Fibroblast of lung (primary cell): ENCODE data around the gene PRDX1. TPM values are rescaled to one million over a fixed set of nuclear protein-coding genes. Genes with fewer than 3 reads are reported as not detected.

ENCODE experiments used
- DNase-seq, 2 donors: peaks; one replicate each; pipeline versions ENCODE4 v3.0.0 to v3.0.0-alpha.2; 2010; ENCODE audit warnings: low read depth in 2 of 2
- H2AFZ ChIP-seq: 2 replicates; pipeline ENCODE4 v1.5.1; 2012; ENCODE audit warnings: low read length, control low read depth, inconsistent platforms
- H3K27ac ChIP-seq: 2 replicates; pipeline ENCODE4 v1.5.1; 2011; ENCODE audit warnings: low read length, control low read depth; ENCODE audit not compliant: insufficient read depth
- H3K27me3 ChIP-seq: 2 replicates; pipeline ENCODE4 v1.5.1; 2011; ENCODE audit warnings: mild to moderate bottlenecking, low read length; ENCODE audit not compliant: control insufficient read depth, insufficient read depth
- H3K36me3 ChIP-seq: 2 replicates; pipeline ENCODE4 v1.5.1; 2011; ENCODE audit warnings: low read length; ENCODE audit not compliant: control insufficient read depth, insufficient read depth
- H3K4me1 ChIP-seq: 2 replicates; pipeline ENCODE4 v1.5.1; 2011; ENCODE audit warnings: low read length; ENCODE audit not compliant: control insufficient read depth, insufficient read depth; ENCODE audit errors: extremely low read depth
- H3K4me2 ChIP-seq: 2 replicates; pipeline ENCODE4 v1.5.1; 2011; ENCODE audit warnings: low read length, control low read depth; ENCODE audit not compliant: insufficient read depth; ENCODE audit errors: extremely low read depth
- H3K4me3 ChIP-seq, 4 experiments: fragments of 200-600 bp in 1 of 4; sonication (generic) in 1 of 4; replicated peaks in 1 of 4; 2 replicates each; pipeline ENCODE4 v1.5.1; 2011 to 2016; ENCODE audit warnings: low read length in 4 of 4, low read depth in 3 of 4, mild to moderate bottlenecking in 3 of 4, control low read depth in 2 of 4, inconsistent platforms in 1 of 4, mixed read lengths in 1 of 4; ENCODE audit not compliant: insufficient read depth in 1 of 4; ENCODE audit errors: control extremely low read depth in 1 of 4
- H3K79me2 ChIP-seq: 2 replicates; pipeline ENCODE4 v1.5.1; 2012; ENCODE audit warnings: mild to moderate bottlenecking, low read length, inconsistent platforms; ENCODE audit not compliant: control insufficient read depth, insufficient read depth
- H3K9ac ChIP-seq: 2 replicates; pipeline ENCODE4 v1.5.1; 2011; ENCODE audit warnings: mild to moderate bottlenecking, low read length, control low read depth; ENCODE audit not compliant: insufficient read depth
- H3K9me3 ChIP-seq: 2 replicates; pipeline ENCODE4 v1.5.1; 2012; ENCODE audit warnings: low read depth, low read length; ENCODE audit not compliant: control insufficient read depth, insufficient read depth
- H4K20me1 ChIP-seq: 2 replicates; pipeline ENCODE4 v1.5.1; 2011; ENCODE audit warnings: low read length; ENCODE audit not compliant: control insufficient read depth, insufficient read depth; ENCODE audit errors: extremely low read depth
- EZH2 ChIP-seq: IDR thresholded peaks from 2 replicates; pipeline ENCODE4 v1.5.1; 2012; ENCODE audit warnings: low read length, control low read depth, mild to moderate bottlenecking; ENCODE audit errors: missing control alignments
- polyA plus RNA-seq, 2 donors: library from polyadenylated mRNA; depleted of rRNA in 1 of 2; stranded (reverse) in 1 of 2; unstranded in 1 of 2; fragments of >200 nt; gene quantifications; 2 replicates each; pipeline ENCODE4 v1.2.1, GENCODE V29; 2011 to 2012; ENCODE audit warnings: missing spikeins in 1 of 2
- total RNA-seq: library from RNA; depleted of rRNA; stranded (reverse); fragments of >200 nt; gene quantifications from 2 replicates; pipeline ENCODE4 v1.2.1, GENCODE V29; 2014
- TF ChIP-seq, protein P1 (sequence below), 2 donors: IDR thresholded peaks in 1 of 2; conservative IDR thresholded peaks in 1 of 2; 1 replicate in 1 of 2; 2 replicates in 1 of 2; pipeline ENCODE4 v1.5.1; 2011 to 2012; ENCODE audit warnings: low read length in 2 of 2, control low read depth in 1 of 2, inconsistent platforms in 1 of 2, low read depth in 1 of 2, mild to moderate bottlenecking in 1 of 2

The PRDX1 gene
- total and polyA plus RNA-seq, 2 donors (not counting 1 experiment from before 2014, with no cell fraction given): 420 to 789 TPM

DNA sequence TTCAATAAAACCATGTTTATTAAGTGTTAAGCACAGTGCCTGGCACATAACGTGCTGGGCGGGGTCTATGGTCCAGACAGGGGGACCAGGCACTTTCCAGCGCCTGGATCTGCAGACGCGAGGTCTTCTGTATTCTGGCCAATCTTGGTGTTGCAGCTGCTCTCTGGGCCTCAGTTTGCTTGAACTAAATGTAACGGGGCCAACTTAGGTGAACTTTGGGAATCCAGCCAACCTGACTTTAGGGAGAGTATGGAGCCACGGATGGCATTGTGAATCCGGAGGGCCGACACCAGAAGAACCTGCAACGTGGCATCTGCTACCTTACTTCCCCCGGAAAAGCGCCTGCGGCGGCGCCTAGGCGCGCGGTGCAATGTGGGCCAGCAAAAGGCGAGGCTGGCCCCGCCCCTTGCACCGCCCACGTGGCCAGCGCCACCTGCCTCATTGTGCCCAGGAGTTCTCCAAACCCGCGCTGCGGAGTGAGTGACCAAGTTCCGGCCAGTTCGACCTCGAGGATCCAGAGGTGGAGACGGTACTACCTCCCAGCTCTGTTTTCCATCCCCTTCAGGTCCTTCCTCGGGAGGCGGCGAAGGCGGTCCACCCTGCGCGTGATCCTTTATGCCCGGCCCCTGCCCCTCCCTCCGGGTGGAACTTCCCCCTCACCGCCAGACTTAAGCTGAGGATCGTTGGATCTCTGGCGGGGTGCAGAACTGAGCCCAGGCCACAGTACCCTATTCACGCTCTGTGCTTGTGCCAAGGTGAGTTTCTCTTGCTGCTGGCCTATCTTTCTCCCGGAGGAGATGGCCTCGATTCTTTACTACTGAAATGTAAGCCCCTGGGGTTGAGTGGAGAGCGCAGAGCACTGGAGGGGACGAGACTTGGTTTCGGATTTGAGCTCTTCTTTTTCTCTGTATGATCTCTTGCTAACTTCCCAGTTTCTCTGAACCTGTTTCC, 29.0 kb upstream of the PRDX1 start, which contains the start of gene AKR1A1:
AKR1A1 (plus strand) TSS at position 426 of the 951 bp plus-strand sequence. CDS start 10,969 bp downstream, outside the sequence.
- peak within 1 kb of the TSS; percentile 99 for H2AFZ ChIP-seq
- no peak for TF ChIP-seq EZH2
- TF ChIP-seq, protein P1, sequence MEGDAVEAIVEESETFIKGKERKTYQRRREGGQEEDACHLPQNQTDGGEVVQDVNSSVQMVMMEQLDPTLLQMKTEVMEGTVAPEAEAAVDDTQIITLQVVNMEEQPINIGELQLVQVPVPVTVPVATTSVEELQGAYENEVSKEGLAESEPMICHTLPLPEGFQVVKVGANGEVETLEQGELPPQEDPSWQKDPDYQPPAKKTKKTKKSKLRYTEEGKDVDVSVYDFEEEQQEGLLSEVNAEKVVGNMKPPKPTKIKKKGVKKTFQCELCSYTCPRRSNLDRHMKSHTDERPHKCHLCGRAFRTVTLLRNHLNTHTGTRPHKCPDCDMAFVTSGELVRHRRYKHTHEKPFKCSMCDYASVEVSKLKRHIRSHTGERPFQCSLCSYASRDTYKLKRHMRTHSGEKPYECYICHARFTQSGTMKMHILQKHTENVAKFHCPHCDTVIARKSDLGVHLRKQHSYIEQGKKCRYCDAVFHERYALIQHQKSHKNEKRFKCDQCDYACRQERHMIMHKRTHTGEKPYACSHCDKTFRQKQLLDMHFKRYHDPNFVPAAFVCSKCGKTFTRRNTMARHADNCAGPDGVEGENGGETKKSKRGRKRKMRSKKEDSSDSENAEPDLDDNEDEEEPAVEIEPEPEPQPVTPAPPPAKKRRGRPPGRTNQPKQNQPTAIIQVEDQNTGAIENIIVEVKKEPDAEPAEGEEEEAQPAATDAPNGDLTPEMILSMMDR (conservative IDR thresholded peaks at IDR 0.05 in 1 of 2, IDR thresholded peaks at IDR 0.05 in 1 of 2; ENCODE audit: low read depth in 1 of 2, low read length in 2 of 2): peak in 1 of 2 donors; percentile 14
- H3K79me2 ChIP-seq: peaks cover 14% of the 10 kb centered on the region
- H3K36me3 ChIP-seq: no peaks in the 10 kb centered on the region
- peak within 1 kb of the TSS; percentile 91 for H3K27ac ChIP-seq
- H3K27me3 ChIP-seq: no peaks in the 10 kb centered on the region
- H3K4me2 ChIP-seq: peak within 1 kb of the TSS; percentile 92
- peak within 1 kb of the TSS; percentile 63 for H3K9ac ChIP-seq
- no peaks in the 10 kb centered on the region for H4K20me1 ChIP-seq
- peak; percentile 80 to 85 for DNase-seq
- H3K4me3 ChIP-seq: peak within 1 kb of the TSS; percentile 79 to 96 (median 85)
- H3K4me1 ChIP-seq: peaks cover 3% of the 10 kb centered on the region
- H3K9me3 ChIP-seq: no peaks in the 10 kb centered on the region

DNA sequence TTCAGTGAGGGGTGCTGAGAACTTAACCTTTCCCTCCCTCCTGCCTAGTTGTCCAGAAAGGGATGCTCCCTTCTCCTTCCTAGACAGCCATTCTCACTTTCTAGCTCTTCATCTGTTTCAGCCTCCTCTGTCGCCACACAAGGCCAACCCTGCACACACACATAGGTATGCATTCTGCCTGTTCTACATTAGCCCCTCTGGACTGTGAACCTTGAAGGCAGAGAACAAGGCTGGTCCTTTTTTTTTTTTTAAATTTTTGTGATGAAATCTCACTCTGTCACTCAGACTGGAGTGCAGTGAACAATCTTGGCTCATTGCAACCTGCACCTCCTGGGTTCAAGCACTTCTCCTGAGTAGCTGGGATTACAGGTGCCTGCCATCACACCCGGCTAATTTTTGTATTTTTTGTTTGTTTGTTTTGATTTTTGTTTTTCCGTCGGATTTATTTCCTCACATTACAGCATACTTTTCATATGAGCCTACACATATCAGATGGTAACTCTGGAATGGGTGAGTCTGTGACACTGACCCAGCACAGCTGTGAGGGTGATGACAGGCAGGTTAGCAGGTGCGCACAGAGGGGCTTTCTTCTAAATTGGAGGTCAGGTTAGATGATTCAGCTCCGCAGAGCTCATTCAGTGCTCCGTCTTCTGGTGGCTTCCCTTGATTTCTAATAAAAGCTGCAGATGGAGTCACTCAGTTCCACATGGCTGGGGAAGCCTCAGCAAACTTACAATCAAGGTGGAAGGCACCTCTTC, 24.0 kb upstream of the PRDX1 start:
- Histone ChIP-seq H3K4me1 (peaks cover 3% of the 10 kb centered on the region), H2AFZ (no peak overlapping the region), H3K36me3 (no peaks in the 10 kb centered on the region), H3K9ac (no peak overlapping the region), H3K27ac (no peak overlapping the region), H3K9me3 (no peaks in the 10 kb centered on the region), H3K4me3 (no peak overlapping the region), H4K20me1 (no peaks in the 10 kb centered on the region), H3K27me3 (no peaks in the 10 kb centered on the region), H3K4me2 (no peak overlapping the region), H3K79me2 (peaks cover under 1% of the 10 kb centered on the region)
- no peak for DNase-seq
- TF ChIP-seq, protein P1 (conservative IDR thresholded peaks at IDR 0.05 in 1 of 2, IDR thresholded peaks at IDR 0.05 in 1 of 2; ENCODE audit: low read depth in 1 of 2, low read length in 2 of 2): no peak
- no peak for TF ChIP-seq EZH2

DNA sequence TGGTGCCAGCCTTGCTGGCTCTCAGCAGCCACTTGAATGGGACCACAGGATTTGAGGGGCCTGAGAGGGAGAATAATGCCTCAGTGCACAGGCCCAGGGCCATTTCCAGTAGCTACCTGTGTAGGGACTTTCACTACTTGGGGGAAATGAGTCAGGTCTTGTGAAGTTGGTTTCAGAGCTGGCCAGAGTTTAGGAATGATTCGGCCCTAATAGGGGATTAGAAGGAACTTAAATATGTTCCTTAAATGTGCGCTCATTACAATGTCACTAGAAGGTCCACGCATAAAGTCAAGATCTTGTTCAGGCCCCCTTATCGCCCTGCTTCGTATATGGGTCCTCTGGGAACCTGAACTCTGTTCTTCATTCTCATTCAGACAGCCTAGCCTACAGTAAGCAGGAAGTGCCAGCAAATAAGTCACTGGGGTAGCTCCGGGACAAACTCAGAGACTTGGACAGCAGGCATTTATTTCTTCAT, 23.4 kb upstream of the PRDX1 start:
- H3K9ac ChIP-seq: no peak overlapping the region
- H3K27me3 ChIP-seq: no peaks in the 10 kb centered on the region
- H3K4me3 ChIP-seq: no peak overlapping the region
- no peaks in the 10 kb centered on the region for H3K9me3 ChIP-seq
- no peak overlapping the region for H2AFZ ChIP-seq
- DNase-seq: no peak
- TF ChIP-seq, protein P1 (conservative IDR thresholded peaks at IDR 0.05 in 1 of 2, IDR thresholded peaks at IDR 0.05 in 1 of 2; ENCODE audit: low read depth in 1 of 2, low read length in 2 of 2): no peak
- no peak for TF ChIP-seq EZH2
- no peaks in the 10 kb centered on the region for H4K20me1 ChIP-seq
- H3K4me2 ChIP-seq: no peak overlapping the region
- H3K4me1 ChIP-seq: no peaks in the 10 kb centered on the region
- H3K79me2 ChIP-seq: no peaks in the 10 kb centered on the region
- no peaks in the 10 kb centered on the region for H3K36me3 ChIP-seq
- H3K27ac ChIP-seq: no peak overlapping the region
